OCI-LY1 (cell line): Measurements from ENCODE around the gene MAD1L1.

Experiments used
- EZH2 ChIP-seq: fragments of 200-600 bp; sonication (generic), shearing (Covaris generic); IDR thresholded peaks from 2 replicates; pipeline ENCODE4 v1.8.0; 2017; ENCODE audit warnings: borderline replicate concordance, mixed run types, mild to moderate bottlenecking, antibody characterized with exemption, low read length, moderate library complexity, mixed read lengths
- TF ChIP-seq, protein P1 (sequence below): fragments of 200-600 bp; sonication (generic), shearing (Covaris generic); IDR thresholded peaks from 2 replicates; pipeline ENCODE4 v1.5.1; 2017; ENCODE audit warnings: mild to moderate bottlenecking, antibody characterized with exemption, low read length, moderate library complexity, mixed read lengths

DNA sequence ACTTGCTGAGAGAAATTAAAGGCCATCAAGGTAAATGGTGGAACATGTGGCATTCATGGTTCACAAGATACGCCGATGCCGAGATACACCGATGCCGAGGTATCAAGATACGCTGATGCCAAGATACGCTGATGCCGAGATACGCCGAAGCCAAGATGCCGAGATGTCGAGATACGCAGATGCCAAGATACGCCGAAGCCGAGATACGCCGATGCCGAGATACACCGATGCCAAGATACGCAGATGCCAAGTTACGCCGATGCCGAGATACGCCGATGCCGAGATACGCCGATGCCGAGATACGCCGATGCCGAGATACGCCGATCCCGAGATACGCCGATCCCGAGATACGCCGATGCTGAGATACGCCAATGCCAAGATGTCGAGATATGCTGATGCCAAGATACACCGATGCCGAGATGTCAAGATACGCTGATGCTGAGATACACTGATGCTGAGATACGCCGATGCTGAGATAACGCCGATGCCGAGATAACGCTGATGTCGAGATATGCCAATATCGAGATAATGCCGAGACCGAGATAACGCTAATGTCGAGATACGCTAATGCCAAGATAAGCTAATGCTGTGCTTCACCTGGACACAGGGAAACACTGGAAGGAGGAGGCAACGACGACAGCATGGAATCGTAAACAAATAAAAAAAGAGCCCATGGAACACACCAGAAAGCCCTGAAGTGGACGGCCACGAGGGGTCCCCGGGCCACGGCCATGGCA lies 172.6 kb downstream of the MAD1L1 start:
- TF ChIP-seq, protein P1, sequence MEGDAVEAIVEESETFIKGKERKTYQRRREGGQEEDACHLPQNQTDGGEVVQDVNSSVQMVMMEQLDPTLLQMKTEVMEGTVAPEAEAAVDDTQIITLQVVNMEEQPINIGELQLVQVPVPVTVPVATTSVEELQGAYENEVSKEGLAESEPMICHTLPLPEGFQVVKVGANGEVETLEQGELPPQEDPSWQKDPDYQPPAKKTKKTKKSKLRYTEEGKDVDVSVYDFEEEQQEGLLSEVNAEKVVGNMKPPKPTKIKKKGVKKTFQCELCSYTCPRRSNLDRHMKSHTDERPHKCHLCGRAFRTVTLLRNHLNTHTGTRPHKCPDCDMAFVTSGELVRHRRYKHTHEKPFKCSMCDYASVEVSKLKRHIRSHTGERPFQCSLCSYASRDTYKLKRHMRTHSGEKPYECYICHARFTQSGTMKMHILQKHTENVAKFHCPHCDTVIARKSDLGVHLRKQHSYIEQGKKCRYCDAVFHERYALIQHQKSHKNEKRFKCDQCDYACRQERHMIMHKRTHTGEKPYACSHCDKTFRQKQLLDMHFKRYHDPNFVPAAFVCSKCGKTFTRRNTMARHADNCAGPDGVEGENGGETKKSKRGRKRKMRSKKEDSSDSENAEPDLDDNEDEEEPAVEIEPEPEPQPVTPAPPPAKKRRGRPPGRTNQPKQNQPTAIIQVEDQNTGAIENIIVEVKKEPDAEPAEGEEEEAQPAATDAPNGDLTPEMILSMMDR = no peak
- no peak for TF ChIP-seq EZH2
